Karpas-422 (cell line): Measurements from ENCODE around the gene FLT3LG. TPM values are rescaled to one million over a fixed set of nuclear protein-coding genes. Genes with fewer than 3 reads are reported as not detected.

Experiments used
- small RNA-seq: library from RNA; depleted of rRNA; stranded (forward); fragments of <200 nt; gene quantifications from one replicate; pipeline ENCODE3, GENCODE V24; 2014
- total RNA-seq: library from RNA; depleted of rRNA; stranded (reverse); fragments of >200 nt; shearing (Covaris generic); gene quantifications from 2 replicates; pipeline ENCODE4 v1.2.3, GENCODE V29; 2014; ENCODE audit warnings: low replicate concordance; rRNA removed

The FLT3LG gene
- total RNA-seq, 1 experiment from 2014 or later = 18.8 TPM

Small RNA genes within 50 kb of the gene (small RNA-seq; reads per million reads assigned to genes)
- not detected for gene COX6CP7
- 2.4 reads per million, percentile 59 among the genes with 10 or more reads in this experiment for gene MIR150
- not detected for gene SNORD32A
- not detected for gene SNORD33
- not detected for gene SNORD34
- gene SNORD35A = not detected
- gene SNORD35B = not detected

Other genes starting within 250 kb of the FLT3LG start
- gene SLC6A16, start 149.0 kb upstream of the FLT3LG start, total RNA-seq = 16.9 and 42.6 TPM in 2 replicates
- 975 and 1,210 TPM in 2 replicates for gene CD37, start 138.8 kb upstream of the FLT3LG start, total RNA-seq
- 2.9 and 5.5 TPM in 2 replicates for gene TEAD2, start 111.8 kb upstream of the FLT3LG start, total RNA-seq
- gene DKKL1, start 110.3 kb upstream of the FLT3LG start, total RNA-seq = 1.2 TPM in 1 of 2 replicates, not detected in the other
- gene KASH5, start 86.0 kb upstream of the FLT3LG start, total RNA-seq = 0.52 and 0.65 TPM in 2 replicates
- gene PTH2, start 50.8 kb upstream of the FLT3LG start, total RNA-seq = not detected in 2 replicates
- gene GFY, start 48.8 kb upstream of the FLT3LG start, total RNA-seq = 0.18 and 0.34 TPM in 2 replicates
- gene SLC17A7, start 32.7 kb upstream of the FLT3LG start, total RNA-seq = 0.47 and 0.63 TPM in 2 replicates
- gene PIH1D1, start 22.4 kb upstream of the FLT3LG start, total RNA-seq = 163 and 223 TPM in 2 replicates
- 15.9 and 83.3 TPM in 2 replicates for gene ALDH16A1, start 21.0 kb upstream of the FLT3LG start, total RNA-seq
- gene RPL13A, start 13.4 kb downstream of the FLT3LG start, total RNA-seq = 6,359 and 8,659 TPM in 2 replicates
- gene RPS11, start 22.2 kb downstream of the FLT3LG start, total RNA-seq = 6,857 and 9,247 TPM in 2 replicates
- 1.8 and 3.5 TPM in 2 replicates for gene FCGRT, start 38.4 kb downstream of the FLT3LG start, total RNA-seq
- 0.22 TPM in 1 of 2 replicates, not detected in the other for gene RCN3, start 53.8 kb downstream of the FLT3LG start, total RNA-seq
- 68.5 and 136 TPM in 2 replicates for gene NOSIP, start 106.3 kb downstream of the FLT3LG start, total RNA-seq
- 1.3 and 3.8 TPM in 2 replicates for gene PRRG2, start 107.1 kb downstream of the FLT3LG start, total RNA-seq
- gene PRR12, start 117.0 kb downstream of the FLT3LG start, total RNA-seq = 8.7 and 12.8 TPM in 2 replicates
- 0.22 and 1.8 TPM in 2 replicates for gene RRAS, start 165.9 kb downstream of the FLT3LG start, total RNA-seq
- gene SCAF1, start 168.0 kb downstream of the FLT3LG start, total RNA-seq = 8.3 and 19.6 TPM in 2 replicates
- gene IRF3, start 191.6 kb downstream of the FLT3LG start, total RNA-seq = 78.2 and 293 TPM in 2 replicates
- 25.6 and 35.4 TPM in 2 replicates for gene BCL2L12, start 191.7 kb downstream of the FLT3LG start, total RNA-seq
- 293 and 522 TPM in 2 replicates for gene PRMT1, start 203.1 kb downstream of the FLT3LG start, total RNA-seq
- gene ADM5, start 215.4 kb downstream of the FLT3LG start, total RNA-seq = 4.0 and 12.0 TPM in 2 replicates
- 0.26 and 1.3 TPM in 2 replicates for gene CPT1C, start 216.9 kb downstream of the FLT3LG start, total RNA-seq